Measurements from ENCODE around the gene IFNL1. TPM values are rescaled to one million over a fixed set of nuclear protein-coding genes. Genes with fewer than 3 reads are reported as not detected.

IFNL1 gene
- total and polyA plus RNA-seq, 9 of the 15 experiments (the other 6 are each of a cell fraction or from before 2014, with no cell fraction given) = not detected

DNA sequence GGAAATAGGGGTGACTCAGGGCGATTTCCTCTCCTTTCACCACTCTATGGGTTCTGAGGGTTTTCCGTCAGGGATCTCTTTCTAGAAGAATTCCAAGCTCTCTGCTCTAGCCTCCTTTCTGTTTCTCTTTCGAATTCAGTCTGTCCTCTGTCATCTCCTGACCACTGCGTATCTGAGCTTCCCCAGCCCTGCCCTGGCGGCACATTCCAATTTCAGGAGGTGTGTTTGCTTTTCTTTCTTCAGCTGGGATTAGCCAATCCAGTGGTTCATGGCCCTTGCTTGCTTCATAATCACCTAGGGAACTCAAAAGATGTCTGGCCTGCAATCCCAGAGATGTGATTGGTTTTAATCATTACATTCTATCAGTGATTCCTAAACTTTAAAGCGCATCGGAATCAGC lies 18.6 kb upstream of the IFNL1 start:
- intact Hi-C loops (cut with micrococcal nuclease) = no loop called here
- ATAC-seq (no peak), FAIRE-seq (no peak), DNase-seq (ENCODE audit: extremely low read depth in 1 of 4, low spot score in 3 of 4) (no peak)
- Histone ChIP-seq H4K20me1 (replicated peaks; ENCODE audit: control insufficient read depth, insufficient read depth, low read length) (0 out of 2 replicates have a peak, but pooled peaks cover 4% of the 10 kb centered on the region), H2AFZ (ENCODE audit: low read depth, low read length) (peak overlapping the region; percentile 9; the same call in 1 of the 2 replicates), H3K4me3 (no peak overlapping the region), H3K9me1 (ENCODE audit: control insufficient read depth, insufficient read depth, low read length) (no peaks in the 10 kb centered on the region), H3K36me3 (ENCODE audit: control insufficient read depth, insufficient read depth, low read length) (no peaks in the 10 kb centered on the region), H3K27ac (ENCODE audit: extremely low read depth, low read depth, low read length) (no peak overlapping the region), H3K4me1 (replicated peaks in 1 of 2; ENCODE audit: control insufficient read depth in 2 of 2, insufficient read depth in 2 of 2, low read length in 2 of 2) (no peaks in the 10 kb centered on the region), H3K79me2 (ENCODE audit: control insufficient read depth, insufficient read depth, low read length) (no peaks in the 10 kb centered on the region), H3K4me2 (ENCODE audit: insufficient read depth, low read length) (no peak overlapping the region), H3K9me3 (replicated peaks; ENCODE audit: control insufficient read depth, insufficient read depth, low read depth, low read length) (no peaks in the 10 kb centered on the region), H3K27me3 (ENCODE audit: control insufficient read depth in 2 of 2, insufficient read depth in 2 of 2, low read length in 2 of 2) (peaks cover 12 to 19% of the 10 kb centered on the region in 2 experiments; a peak in 2 of 5 replicates), H3K9ac (ENCODE audit: insufficient read depth in 1 of 2, low read depth in 2 of 2, low read length in 2 of 2) (no peak overlapping the region)
- ChIA-PET POLR2A (interaction anchor here (0.9 to 1.1 kb wide), 2 partner anchors 16 to 70 kb away, joined by 4 read pairs; no protein-coding TSS in a partner anchor), CTCF (ENCODE audit: low intra/inter-chr PET ratio) (no interaction called here)
- BruUV-seq (replicated peaks) = no TSS peak
- 18% methylated on average over 7 of the region's 7 CpGs for WGBS (ENCODE audit: insufficient coverage, low coverage, missing lambda C conversion rate)
- TF ChIP-seq, protein P1, sequence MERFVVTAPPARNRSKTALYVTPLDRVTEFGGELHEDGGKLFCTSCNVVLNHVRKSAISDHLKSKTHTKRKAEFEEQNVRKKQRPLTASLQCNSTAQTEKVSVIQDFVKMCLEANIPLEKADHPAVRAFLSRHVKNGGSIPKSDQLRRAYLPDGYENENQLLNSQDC (CRISPR knock-in tag; IDR thresholded peaks at IDR 0.05) = no peak
- no peak for TF ChIP-seq YY1 (IDR thresholded peaks at IDR 0.05; ENCODE audit: borderline replicate concordance in 1 of 3, control insufficient read depth in 1 of 3, extremely low read depth in 1 of 3, insufficient read depth in 3 of 3, insufficient read length in 1 of 3, insufficient replicate concordance in 2 of 3, low read depth in 1 of 3, low read length in 2 of 3)
- no peak for TF ChIP-seq ZC3H8 (IDR thresholded peaks at IDR 0.05)
- TF ChIP-seq, protein P2, sequence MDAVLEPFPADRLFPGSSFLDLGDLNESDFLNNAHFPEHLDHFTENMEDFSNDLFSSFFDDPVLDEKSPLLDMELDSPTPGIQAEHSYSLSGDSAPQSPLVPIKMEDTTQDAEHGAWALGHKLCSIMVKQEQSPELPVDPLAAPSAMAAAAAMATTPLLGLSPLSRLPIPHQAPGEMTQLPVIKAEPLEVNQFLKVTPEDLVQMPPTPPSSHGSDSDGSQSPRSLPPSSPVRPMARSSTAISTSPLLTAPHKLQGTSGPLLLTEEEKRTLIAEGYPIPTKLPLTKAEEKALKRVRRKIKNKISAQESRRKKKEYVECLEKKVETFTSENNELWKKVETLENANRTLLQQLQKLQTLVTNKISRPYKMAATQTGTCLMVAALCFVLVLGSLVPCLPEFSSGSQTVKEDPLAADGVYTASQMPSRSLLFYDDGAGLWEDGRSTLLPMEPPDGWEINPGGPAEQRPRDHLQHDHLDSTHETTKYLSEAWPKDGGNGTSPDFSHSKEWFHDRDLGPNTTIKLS (IDR thresholded peaks at IDR 0.05; ENCODE audit: borderline replicate concordance, low read depth) = no peak
- no peak for TF ChIP-seq STAT5A (IDR thresholded peaks at IDR 0.05; ENCODE audit: borderline replicate concordance, low read length)
- no peak for TF ChIP-seq FOXM1 (IDR thresholded peaks at IDR 0.05; ENCODE audit: low read depth)
- TF ChIP-seq FOXM1 (CRISPR knock-in tag; IDR thresholded peaks at IDR 0.05; ENCODE audit: low read depth) = no peak
- in situ Hi-C loops (cut with MboI) = no loop called here
